Tibial nerve (tissue), 4 donors: ENCODE measurements around the gene TRAF7.

Experiments used
- EP300 ChIP-seq, 2 donors: sonication (generic); formaldehyde crosslinking; IDR thresholded peaks; one replicate each; pipeline ENCODE4 v1.6.1; 2017; ENCODE audit warnings: antibody characterized with exemption in 2 of 2, mild to moderate bottlenecking in 1 of 2
- POLR2A ChIP-seq, 2 donors: fragments of 450-650 bp; IDR thresholded peaks; one replicate each; pipeline ENCODE4 v1.6.1; 2017; ENCODE audit warnings: antibody characterized with exemption in 2 of 2, mild to moderate bottlenecking in 2 of 2, moderate library complexity in 2 of 2
- TF ChIP-seq, protein P1 (sequence below), 5 experiments: fragments of 200-600 bp in 3 of 5; fragments of 450-650 bp in 2 of 5; sonication (generic) in 3 of 5; IDR thresholded peaks; one replicate each; pipeline ENCODE4 v1.5.1; 2016 to 2019; ENCODE audit warnings: antibody characterized with exemption in 5 of 5, mild to moderate bottlenecking in 3 of 5, moderate library complexity in 2 of 5

DNA sequence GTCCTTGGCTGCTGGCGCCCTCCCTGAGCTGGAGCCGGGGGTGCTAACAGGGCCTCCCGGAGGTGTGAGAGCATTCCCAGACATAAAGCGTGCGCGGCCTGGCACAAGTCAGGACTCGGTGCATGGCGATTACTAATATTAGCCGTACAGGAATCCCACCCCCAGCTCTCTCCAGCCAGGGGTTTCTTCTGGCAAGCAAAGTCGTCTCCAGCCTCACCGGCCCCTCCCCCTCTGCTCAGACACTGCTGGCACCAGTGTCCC is 35.8 kb downstream of the TRAF7 start:
- TF ChIP-seq EP300 (IDR thresholded peaks at IDR 0.05), result no peak
- TF ChIP-seq POLR2A (IDR thresholded peaks at IDR 0.05), result no peak
- TF ChIP-seq, protein P1, sequence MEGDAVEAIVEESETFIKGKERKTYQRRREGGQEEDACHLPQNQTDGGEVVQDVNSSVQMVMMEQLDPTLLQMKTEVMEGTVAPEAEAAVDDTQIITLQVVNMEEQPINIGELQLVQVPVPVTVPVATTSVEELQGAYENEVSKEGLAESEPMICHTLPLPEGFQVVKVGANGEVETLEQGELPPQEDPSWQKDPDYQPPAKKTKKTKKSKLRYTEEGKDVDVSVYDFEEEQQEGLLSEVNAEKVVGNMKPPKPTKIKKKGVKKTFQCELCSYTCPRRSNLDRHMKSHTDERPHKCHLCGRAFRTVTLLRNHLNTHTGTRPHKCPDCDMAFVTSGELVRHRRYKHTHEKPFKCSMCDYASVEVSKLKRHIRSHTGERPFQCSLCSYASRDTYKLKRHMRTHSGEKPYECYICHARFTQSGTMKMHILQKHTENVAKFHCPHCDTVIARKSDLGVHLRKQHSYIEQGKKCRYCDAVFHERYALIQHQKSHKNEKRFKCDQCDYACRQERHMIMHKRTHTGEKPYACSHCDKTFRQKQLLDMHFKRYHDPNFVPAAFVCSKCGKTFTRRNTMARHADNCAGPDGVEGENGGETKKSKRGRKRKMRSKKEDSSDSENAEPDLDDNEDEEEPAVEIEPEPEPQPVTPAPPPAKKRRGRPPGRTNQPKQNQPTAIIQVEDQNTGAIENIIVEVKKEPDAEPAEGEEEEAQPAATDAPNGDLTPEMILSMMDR (IDR thresholded peaks at IDR 0.05), result no peak
